Mesodermal cell (in vitro differentiated cells): ENCODE data around the gene MRM3.
A peak's percentile ranks its signal among the peaks of the same experiment; 100 is the strongest.
"Not testable (repeated sequence)": the region's sequence is repeated elsewhere in the genome, so short reads cannot be mapped to it uniquely, and the experiment has no call there.

Source experiments
- H3K27ac ChIP-seq: 2 replicates; pipeline ENCODE4 v1.7.0; 2013; ENCODE audit warnings: mild to moderate bottlenecking, low read depth, low read length, moderate library complexity; ENCODE audit not compliant: severe bottlenecking
- H3K36me3 ChIP-seq: 2 replicates; pipeline ENCODE4 v1.7.1; 2013; ENCODE audit warnings: mild to moderate bottlenecking, low read length, moderate library complexity; ENCODE audit not compliant: control insufficient read depth, insufficient read depth
- H3K4me1 ChIP-seq: one replicate; pipeline ENCODE4 v1.7.1; 2013; ENCODE audit warnings: mild to moderate bottlenecking, low read length; ENCODE audit not compliant: insufficient read depth, control insufficient read depth, poor library complexity, severe bottlenecking
- H3K4me3 ChIP-seq: 2 replicates; pipeline ENCODE4 v1.7.0; 2013; ENCODE audit warnings: low read length, control low read depth, mild to moderate bottlenecking; ENCODE audit not compliant: insufficient read depth, poor library complexity, severe bottlenecking; ENCODE audit errors: extremely low read depth
- H3K9me3 ChIP-seq: 2 replicates; pipeline ENCODE4 v1.7.1; 2013; ENCODE audit warnings: mild to moderate bottlenecking, low read length, moderate library complexity; ENCODE audit not compliant: control insufficient read depth
- WGBS, 2 experiments: methylation state at CpG; one replicate each; pipeline ENCODE4 v1.1.5; 2013; ENCODE audit warnings: missing lambda C conversion rate in 2 of 2; ENCODE audit not compliant: insufficient coverage in 2 of 2; 5-methylcytosine and 5-hydroxymethylcytosine counted together

Gene MRM3

GRCh38 chr17:828761-829160 is 46.6 kb downstream of the MRM3 start:
- 92 to 100% methylated on average over 4 to 5 of the region's 5 CpGs for WGBS, 2 experiments
- no peaks in the 10 kb centered on the region for H3K4me1 ChIP-seq
- H3K4me3 ChIP-seq, result no peak overlapping the region
- peaks cover 42% of the 10 kb centered on the region for H3K36me3 ChIP-seq
- peaks cover 12% of the 10 kb centered on the region for H3K9me3 ChIP-seq
- H3K27ac ChIP-seq, result no peak overlapping the region

- Histone ChIP-seq H3K9me3 (peaks cover 19% of the 10 kb centered on the region), H3K36me3 (peaks cover 38% of the 10 kb centered on the region)
- not testable (repeated sequence) for H3K27ac ChIP-seq, H3K4me3 ChIP-seq, H3K4me1 ChIP-seq
- WGBS, 2 experiments, result no CpG with 5 or more reads among the region's 3 CpGs
Observed at GRCh38 chr17:829614-830013, 47.5 kb downstream of the MRM3 start.

DNA sequence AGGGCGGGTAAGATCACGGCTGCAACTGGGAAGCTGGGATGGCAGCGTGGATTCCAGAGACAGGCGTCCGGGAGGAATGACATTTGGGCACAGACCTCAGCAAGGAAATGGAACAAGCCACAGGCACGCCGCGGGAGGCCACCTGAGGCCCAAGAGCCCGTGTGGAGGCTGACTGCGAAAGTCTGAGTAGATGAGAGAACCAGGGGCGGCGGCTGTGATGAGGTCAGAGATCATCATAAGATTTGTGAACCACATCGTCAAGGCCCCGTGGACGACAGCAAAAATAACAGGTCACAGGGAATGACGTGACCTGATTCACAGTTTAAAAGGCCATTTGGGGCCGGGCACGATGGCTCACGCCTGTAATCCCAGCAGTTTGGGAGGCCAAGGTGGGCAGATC is 48.2 kb downstream of the MRM3 start:
- peaks cover 31% of the 10 kb centered on the region for H3K36me3 ChIP-seq
- peaks cover 19% of the 10 kb centered on the region for H3K9me3 ChIP-seq
- H3K4me1 ChIP-seq, result no peaks in the 10 kb centered on the region
- WGBS, 2 experiments, result 83% methylated on average over 19 of the region's 19 CpGs
- no peak overlapping the region for H3K27ac ChIP-seq
- no peak overlapping the region for H3K4me3 ChIP-seq

GRCh38 chr17:830950-831349 is 48.8 kb downstream of the MRM3 start:
- H3K36me3 ChIP-seq, result peaks cover 25% of the 10 kb centered on the region
- H3K27ac ChIP-seq, result no peak overlapping the region
- peaks cover 19% of the 10 kb centered on the region for H3K9me3 ChIP-seq
- no peak overlapping the region for H3K4me3 ChIP-seq
- H3K4me1 ChIP-seq, result no peaks in the 10 kb centered on the region
- WGBS, 2 experiments, result 81 to 86% methylated on average over 6 to 7 of the region's 7 CpGs

DNA sequence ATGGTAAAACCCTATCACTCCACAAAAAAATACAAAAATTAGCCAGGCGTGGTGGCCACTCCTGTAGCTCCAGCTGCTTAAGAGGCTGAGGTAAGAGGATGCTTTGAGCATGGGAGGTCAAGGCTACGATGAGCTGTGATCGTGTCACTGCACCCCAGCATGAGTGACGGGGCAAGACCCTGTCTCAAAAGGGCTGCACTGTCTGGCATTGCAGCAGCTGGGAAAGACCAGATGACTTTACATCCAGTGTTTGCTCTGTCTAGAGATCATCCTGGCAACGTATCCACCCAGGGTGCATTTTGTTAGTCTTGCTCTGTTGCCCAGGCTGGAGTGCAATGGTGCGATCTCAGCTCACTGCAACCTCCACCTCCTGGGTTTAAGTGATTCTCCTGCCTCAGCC is 52.0 kb downstream of the MRM3 start:
- H3K27ac ChIP-seq, result no peak overlapping the region
- H3K36me3 ChIP-seq, result peaks cover 36% of the 10 kb centered on the region
- peaks cover 19% of the 10 kb centered on the region for H3K9me3 ChIP-seq
- H3K4me3 ChIP-seq, result no peak overlapping the region
- H3K4me1 ChIP-seq, result peaks cover 6% of the 10 kb centered on the region
- 93 to 97% methylated on average over 6 of the region's 6 CpGs for WGBS, 2 experiments

DNA sequence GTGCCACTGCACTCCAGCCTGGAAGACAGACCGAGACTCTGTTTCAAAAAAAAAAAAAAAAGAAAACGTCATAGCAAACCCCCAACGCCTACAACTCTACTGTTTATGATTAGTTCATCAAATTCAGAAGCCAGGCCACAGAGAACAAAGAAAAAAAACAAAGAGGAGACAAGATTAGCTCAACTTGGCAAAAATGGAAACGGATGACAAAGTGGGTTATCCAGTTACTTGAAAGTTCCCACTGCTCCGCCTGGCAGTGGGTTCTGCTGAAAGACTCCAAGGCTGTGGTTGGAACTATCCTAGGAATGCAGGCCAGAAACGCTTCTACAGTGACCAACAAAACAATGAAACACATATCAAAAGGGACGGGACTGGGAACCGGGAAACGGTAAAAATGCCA is 53.1 kb downstream of the MRM3 start:
- 42 to 44% methylated on average over 1 to 7 of the region's 9 CpGs for WGBS, 2 experiments
- peak overlapping the region; percentile 91 for H3K27ac ChIP-seq
- peaks cover 36% of the 10 kb centered on the region for H3K36me3 ChIP-seq
- H3K9me3 ChIP-seq, result peaks cover 19% of the 10 kb centered on the region
- H3K4me3 ChIP-seq, result no peak overlapping the region
- H3K4me1 ChIP-seq, result peaks cover 6% of the 10 kb centered on the region

GRCh38 chr17:835721-836120 is 53.6 kb downstream of the MRM3 start:
- H3K27ac ChIP-seq, result peak overlapping the region; percentile 95
- WGBS, 2 experiments, result no CpG with 5 or more reads among the region's 27 CpGs

DNA sequence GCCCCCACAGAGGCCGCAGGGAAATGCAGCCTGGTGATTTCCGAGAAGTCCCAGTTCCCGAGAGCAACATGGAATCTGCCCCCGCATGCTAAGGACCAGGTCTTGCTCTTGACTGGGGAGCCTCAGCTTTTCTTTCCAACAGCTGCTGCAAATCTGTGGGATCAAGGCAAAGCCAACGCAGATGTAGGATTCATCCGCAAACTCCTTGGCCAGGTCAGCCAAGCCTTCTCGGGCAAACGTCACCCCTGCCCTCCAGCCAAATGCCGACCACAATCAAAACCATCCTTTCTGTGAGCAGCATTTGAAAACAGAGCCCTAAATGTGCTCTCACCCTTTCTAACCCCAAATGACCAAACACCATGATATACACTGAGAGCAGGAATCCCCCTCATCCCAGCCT is 54.0 kb downstream of the MRM3 start:
- WGBS, 2 experiments, result 72 to 73% methylated on average over 9 of the region's 9 CpGs
- Histone ChIP-seq H3K36me3 (peaks cover 36% of the 10 kb centered on the region), H3K27ac (peak overlapping the region; percentile 95), H3K4me1 (peaks cover 6% of the 10 kb centered on the region), H3K4me3 (no peak overlapping the region), H3K9me3 (peaks cover 19% of the 10 kb centered on the region)

More at GRCh38 chr17:835721-836120, 53.6 kb downstream of the MRM3 start:
- Histone ChIP-seq H3K9me3 (peaks cover 19% of the 10 kb centered on the region), H3K36me3 (peaks cover 36% of the 10 kb centered on the region)
- H3K4me3 ChIP-seq, H3K4me1 ChIP-seq: not testable (repeated sequence)

DNA sequence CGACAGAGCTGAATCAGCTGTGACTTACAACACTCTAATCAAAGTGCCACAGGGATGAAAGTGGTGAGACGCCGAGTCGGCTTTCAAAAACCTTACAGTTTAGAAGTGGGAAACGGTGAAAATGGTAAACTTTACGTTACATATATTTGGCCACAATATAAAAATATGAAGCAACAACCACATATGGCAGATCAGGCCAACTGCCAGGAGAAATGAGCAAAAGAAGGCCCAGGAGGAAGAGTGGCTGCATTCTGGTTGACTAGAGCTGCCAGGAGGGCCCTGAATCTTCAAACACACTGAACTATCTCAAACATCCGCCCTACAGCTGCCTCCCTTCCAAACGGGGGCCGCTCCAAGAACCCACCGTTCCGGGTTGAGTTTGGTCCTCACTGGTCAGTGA is 56.3 kb downstream of the MRM3 start:
- Histone ChIP-seq H3K27ac (no peak overlapping the region), H3K4me3 (no peak overlapping the region), H3K4me1 (peaks cover 6% of the 10 kb centered on the region), H3K9me3 (peaks cover 18% of the 10 kb centered on the region), H3K36me3 (peaks cover 39% of the 10 kb centered on the region)
- 95 to 97% methylated on average over 6 to 8 of the region's 11 CpGs for WGBS, 2 experiments

GRCh38 chr17:841313-841712 is 59.2 kb downstream of the MRM3 start:
- WGBS, 2 experiments, result 75 to 79% methylated on average over 31 to 33 of the region's 33 CpGs

More at GRCh38 chr17:841313-841712, 59.2 kb downstream of the MRM3 start:
- Histone ChIP-seq H3K4me3 (no peak overlapping the region), H3K27ac (no peak overlapping the region), H3K9me3 (peaks cover 10% of the 10 kb centered on the region), H3K36me3 (peaks cover 47% of the 10 kb centered on the region), H3K4me1 (peaks cover 6% of the 10 kb centered on the region)
